A673 (cell line): Measurements from ENCODE around the gene UPK3A. TPM values are rescaled to one million over a fixed set of nuclear protein-coding genes. Genes with fewer than 3 reads are reported as not detected.
A peak's percentile ranks its signal among the peaks of the same experiment; 100 is the strongest.

Experiments used
- BruUV-seq: library from RNA; stranded (reverse); fragments of 400-500 nt; replicated peaks from 2 replicates; lab custom pipeline; 2021; lab: Mats Ljungman, UMichigan
- CTCF ChIA-PET: fragments of 300-600 bp; sonication (Branson Sonifier 250); formaldehyde crosslinking; loops from one replicate; lab custom pipeline; 2022; ENCODE audit warnings: antibody characterized with exemption; lab: Charles Lee
- POLR2A ChIA-PET: fragments of 300-600 bp; sonication (Branson Sonifier 250); formaldehyde crosslinking; loops from one replicate; lab custom pipeline; 2022; ENCODE audit warnings: antibody characterized with exemption; ENCODE audit not compliant: low non-redundant PET; lab: Charles Lee
- DNase-seq: peaks from one replicate; pipeline ENCODE4 v3.0.0-alpha.2; 2015; ENCODE audit warnings: low spot score
- H3K27ac ChIP-seq: fragments of 200-600 bp; sonication (generic); 2 replicates; pipeline ENCODE4 v1.5.1; 2016; ENCODE audit warnings: mixed run types, low read depth, mild to moderate bottlenecking, mixed read lengths, antibody characterized with exemption, low read length; ENCODE audit not compliant: poor library complexity, severe bottlenecking
- H3K27me3 ChIP-seq: fragments of 200-600 bp; sonication (generic); replicated peaks from 2 replicates; pipeline ENCODE4 v1.6.1; 2017; ENCODE audit warnings: mixed run types, low read depth, mild to moderate bottlenecking, mixed read lengths, antibody characterized with exemption, low read length; ENCODE audit not compliant: insufficient read depth, poor library complexity
- H3K36me3 ChIP-seq: fragments of 200-600 bp; sonication (generic); 2 replicates; pipeline ENCODE4 v1.6.1; 2016; ENCODE audit warnings: mixed run types, mild to moderate bottlenecking, mixed read lengths, antibody characterized with exemption, low read length; ENCODE audit not compliant: insufficient read depth, poor library complexity, severe bottlenecking
- H3K4me1 ChIP-seq: fragments of 200-600 bp; sonication (generic); 2 replicates; pipeline ENCODE4 v1.6.1; 2017; ENCODE audit warnings: mixed run types, mild to moderate bottlenecking, mixed read lengths, antibody characterized with exemption, low read length; ENCODE audit not compliant: insufficient read depth, poor library complexity, severe bottlenecking
- H3K4me3 ChIP-seq: fragments of 200-600 bp; sonication (generic); 2 replicates; pipeline ENCODE4 v1.5.1; 2016; ENCODE audit warnings: low read depth, mixed run types, mild to moderate bottlenecking, mixed read lengths, low read length; ENCODE audit not compliant: poor library complexity, severe bottlenecking
- H3K9me3 ChIP-seq: fragments of 200-600 bp; sonication (generic); 2 replicates; pipeline ENCODE4 v1.6.1; 2016; ENCODE audit warnings: mixed run types, low read depth, mild to moderate bottlenecking, mixed read lengths, antibody characterized with exemption, low read length; ENCODE audit not compliant: poor library complexity, severe bottlenecking
- EZH2 ChIP-seq: fragments of 200-600 bp; sonication (generic); IDR thresholded peaks from 2 replicates; pipeline ENCODE4 v1.6.1; 2017; ENCODE audit warnings: borderline replicate concordance, low read depth, mild to moderate bottlenecking, mixed read lengths, antibody characterized with exemption, low read length; ENCODE audit not compliant: poor library complexity, severe bottlenecking
- intact Hi-C: fragments of 100-400 bp; cut with micrococcal nuclease; formaldehyde crosslinking; loops from one replicate; pipeline ENCODE4 v1.10.0; 2022; ENCODE audit not compliant: unreplicated experiment
- total RNA-seq: library from RNA; stranded (reverse); gene quantifications from 2 replicates; pipeline ENCODE4 v1.2.3, GENCODE V29; 2021
- TF ChIP-seq, protein P1 (sequence below): fragments of 300-800, 200-600 bp; sonication (generic); conservative IDR thresholded peaks from 2 replicates; pipeline ENCODE4 v1.5.1; 2017; ENCODE audit warnings: low read depth, mild to moderate bottlenecking, antibody characterized with exemption, low read length, moderate library complexity, mixed read lengths

Gene UPK3A
- total RNA-seq, 1 experiment from 2014 or later, result not detected

DNA sequence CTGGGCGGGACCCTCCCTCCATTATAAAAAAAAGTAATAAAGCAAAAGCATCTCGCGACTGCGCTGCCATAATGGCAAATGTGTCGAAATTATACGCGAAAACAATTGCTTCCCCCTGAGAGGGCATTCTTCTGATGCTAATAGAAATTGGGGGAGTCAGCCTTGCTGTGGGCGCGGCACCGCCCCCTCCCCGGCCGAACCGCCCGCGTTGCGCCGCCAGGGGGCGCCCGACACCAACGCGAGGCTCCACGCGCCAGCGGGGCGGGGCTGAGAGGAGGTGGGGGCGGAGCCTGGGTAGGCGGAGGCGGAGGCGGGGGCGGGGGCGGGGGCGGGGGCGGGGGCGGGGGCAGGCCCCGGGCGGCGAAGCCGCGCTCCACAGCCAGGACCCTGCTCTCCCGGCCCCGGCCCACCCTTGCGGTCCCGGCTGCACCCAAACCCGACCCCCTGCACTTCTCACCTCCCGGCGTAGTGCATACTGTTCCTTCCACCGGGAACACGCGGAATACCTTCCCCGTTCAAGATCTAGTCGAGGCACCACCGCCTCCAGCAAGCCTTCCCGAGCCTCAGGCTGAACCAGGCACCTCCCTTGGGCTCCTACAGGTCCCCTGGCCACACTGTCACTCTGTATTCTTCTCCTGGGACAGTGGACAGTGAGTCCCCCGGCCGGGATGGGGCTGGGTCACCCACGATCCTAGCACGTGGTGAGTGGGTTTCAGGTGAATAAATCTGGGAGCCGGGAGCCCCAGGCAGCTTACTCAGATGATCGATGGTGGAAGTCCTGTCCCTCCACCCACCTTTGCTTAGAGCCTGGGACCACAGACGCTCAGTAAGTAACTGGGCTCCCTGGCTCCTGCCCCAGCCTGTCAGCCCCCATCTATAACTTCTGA lies 15.5 kb upstream of the UPK3A start:
- TF ChIP-seq, protein P1, sequence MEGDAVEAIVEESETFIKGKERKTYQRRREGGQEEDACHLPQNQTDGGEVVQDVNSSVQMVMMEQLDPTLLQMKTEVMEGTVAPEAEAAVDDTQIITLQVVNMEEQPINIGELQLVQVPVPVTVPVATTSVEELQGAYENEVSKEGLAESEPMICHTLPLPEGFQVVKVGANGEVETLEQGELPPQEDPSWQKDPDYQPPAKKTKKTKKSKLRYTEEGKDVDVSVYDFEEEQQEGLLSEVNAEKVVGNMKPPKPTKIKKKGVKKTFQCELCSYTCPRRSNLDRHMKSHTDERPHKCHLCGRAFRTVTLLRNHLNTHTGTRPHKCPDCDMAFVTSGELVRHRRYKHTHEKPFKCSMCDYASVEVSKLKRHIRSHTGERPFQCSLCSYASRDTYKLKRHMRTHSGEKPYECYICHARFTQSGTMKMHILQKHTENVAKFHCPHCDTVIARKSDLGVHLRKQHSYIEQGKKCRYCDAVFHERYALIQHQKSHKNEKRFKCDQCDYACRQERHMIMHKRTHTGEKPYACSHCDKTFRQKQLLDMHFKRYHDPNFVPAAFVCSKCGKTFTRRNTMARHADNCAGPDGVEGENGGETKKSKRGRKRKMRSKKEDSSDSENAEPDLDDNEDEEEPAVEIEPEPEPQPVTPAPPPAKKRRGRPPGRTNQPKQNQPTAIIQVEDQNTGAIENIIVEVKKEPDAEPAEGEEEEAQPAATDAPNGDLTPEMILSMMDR, result peak; percentile 68
- no peak for TF ChIP-seq EZH2

GRCh38 chr22:45270095-45271020 lies 14.4 kb upstream of the UPK3A start:
- intact Hi-C loops, result no loop called here
- ChIA-PET CTCF (interaction anchor here (0.6 to 0.8 kb wide), 2 partner anchors 274 to 292 kb away, joined by 4 to 6 read pairs; no protein-coding TSS in a partner anchor), POLR2A (no interaction called here)
- no peak for TF ChIP-seq EZH2
- TF ChIP-seq, protein P1, result no peak
- Histone ChIP-seq H3K27ac (no peak overlapping the region), H3K36me3 (no peaks in the 10 kb centered on the region), H3K4me1 (peaks cover 11% of the 10 kb centered on the region), H3K9me3 (no peaks in the 10 kb centered on the region), H3K4me3 (no peak overlapping the region), H3K27me3 (no peaks in the 10 kb centered on the region)
- peak; percentile 55 for DNase-seq
- no TSS peak for BruUV-seq

More for the DNA sequence above, 15.5 kb upstream of the UPK3A start:
- Histone ChIP-seq H3K27me3 (no peaks in the 10 kb centered on the region), H3K4me3 (peak overlapping the region; percentile 63), H3K4me1 (peaks cover 11% of the 10 kb centered on the region), H3K9me3 (no peaks in the 10 kb centered on the region), H3K36me3 (no peaks in the 10 kb centered on the region), H3K27ac (no peak overlapping the region)
- DNase-seq, result peak; percentile 79
- intact Hi-C loops, result loop anchor here (1.0 to 5.0 kb wide), 3 partner anchors 166 to 284 kb away; no protein-coding TSS in a partner anchor
- CTCF ChIA-PET, result interaction anchor here (0.6 kb wide), 1 partner anchor 1286 kb away, joined by 3 read pairs; no protein-coding TSS in a partner anchor
- POLR2A ChIA-PET, result no interaction called here
- BruUV-seq, result no TSS peak

DNA sequence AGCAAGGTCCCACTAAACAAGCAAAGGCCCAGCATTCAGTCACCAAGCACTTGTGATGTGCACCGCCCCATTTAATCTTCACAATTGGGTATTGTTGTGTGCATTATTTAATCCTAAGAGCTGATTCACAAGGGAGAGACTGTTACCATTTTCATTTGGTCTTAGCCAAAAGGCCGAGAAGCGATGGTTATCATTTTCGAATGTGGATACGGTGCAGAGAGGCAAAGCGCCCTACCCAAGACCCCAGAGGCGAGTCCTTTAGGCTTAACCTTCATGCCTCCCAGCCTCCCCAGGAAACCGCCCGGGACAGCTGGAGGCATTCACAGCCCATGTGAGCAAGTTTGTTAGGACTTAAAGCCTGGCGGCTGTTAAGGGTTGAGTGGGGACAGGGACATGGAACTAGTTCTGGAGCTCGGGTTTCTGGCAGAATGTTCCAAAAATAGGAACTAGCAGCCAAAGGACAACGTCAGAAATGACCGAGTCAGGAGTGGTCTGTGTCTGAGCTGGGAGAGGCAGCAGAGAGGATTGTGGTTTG lies 13.0 kb upstream of the UPK3A start:
- no peak for DNase-seq
- H3K27ac ChIP-seq, result no peak overlapping the region
- TF ChIP-seq, protein P1, result no peak
- no peak for TF ChIP-seq EZH2
- no peaks in the 10 kb centered on the region for H3K9me3 ChIP-seq
- ChIA-PET POLR2A (no interaction called here), CTCF (interaction anchor here (0.6 to 0.8 kb wide), 3 partner anchors 108 to 291 kb away, joined by 4 to 6 read pairs (median 6); partner anchors contain the start of gene NUP50)
- H3K36me3 ChIP-seq, result no peaks in the 10 kb centered on the region
- H3K4me3 ChIP-seq, result no peak overlapping the region
- H3K27me3 ChIP-seq, result no peaks in the 10 kb centered on the region
- intact Hi-C loops, result no loop called here
- BruUV-seq, result no TSS peak
- peaks cover 11% of the 10 kb centered on the region for H3K4me1 ChIP-seq
